ENCODE data around the gene HOXB5.

HOXB5 gene

GRCh38 chr17:48546924-48547807 lies 46.4 kb downstream of the HOXB5 start:
- DNase-seq, result peak; percentile 96

GRCh38 chr17:48546137-48546923 lies 47.2 kb downstream of the HOXB5 start:
- peak; percentile 56 for DNase-seq

- peak; percentile 31 for DNase-seq
Observed at GRCh38 chr17:48545539-48545938, 48.0 kb downstream of the HOXB5 start.

GRCh38 chr17:48545022-48545375 lies 48.6 kb downstream of the HOXB5 start, which contains the start of gene HOXB2:
TSS of gene HOXB2 (minus strand) at chr17:48545109. CDS start at chr17:48544911, 198 bp downstream.
- DNase-seq, result peak; percentile 77

GRCh38 chr17:48544349-48545021 lies 49.1 kb downstream of the HOXB5 start:
- peak; percentile 76 for DNase-seq

GRCh38 chr17:48543854-48544348 lies 49.7 kb downstream of the HOXB5 start:
- DNase-seq, result no peak

GRCh38 chr17:48543107-48543853 lies 50.3 kb downstream of the HOXB5 start:
- peak; percentile 72 for DNase-seq

GRCh38 chr17:48542698-48543106 lies 50.9 kb downstream of the HOXB5 start:
- no peak for DNase-seq

GRCh38 chr17:48542114-48542656 lies 51.4 kb downstream of the HOXB5 start:
- peak; percentile 65 for DNase-seq

GRCh38 chr17:48541577-48542113 lies 51.9 kb downstream of the HOXB5 start:
- DNase-seq, result peak; percentile 70

Measured in hematopoietic multipotent progenitor cell treated with erythropoietin and hydrocortisone succinate and interleukin-3 and kit ligand, for 6 days (in vitro differentiated cells).